ENCODE data around the gene SRL.

SRL gene

DNA sequence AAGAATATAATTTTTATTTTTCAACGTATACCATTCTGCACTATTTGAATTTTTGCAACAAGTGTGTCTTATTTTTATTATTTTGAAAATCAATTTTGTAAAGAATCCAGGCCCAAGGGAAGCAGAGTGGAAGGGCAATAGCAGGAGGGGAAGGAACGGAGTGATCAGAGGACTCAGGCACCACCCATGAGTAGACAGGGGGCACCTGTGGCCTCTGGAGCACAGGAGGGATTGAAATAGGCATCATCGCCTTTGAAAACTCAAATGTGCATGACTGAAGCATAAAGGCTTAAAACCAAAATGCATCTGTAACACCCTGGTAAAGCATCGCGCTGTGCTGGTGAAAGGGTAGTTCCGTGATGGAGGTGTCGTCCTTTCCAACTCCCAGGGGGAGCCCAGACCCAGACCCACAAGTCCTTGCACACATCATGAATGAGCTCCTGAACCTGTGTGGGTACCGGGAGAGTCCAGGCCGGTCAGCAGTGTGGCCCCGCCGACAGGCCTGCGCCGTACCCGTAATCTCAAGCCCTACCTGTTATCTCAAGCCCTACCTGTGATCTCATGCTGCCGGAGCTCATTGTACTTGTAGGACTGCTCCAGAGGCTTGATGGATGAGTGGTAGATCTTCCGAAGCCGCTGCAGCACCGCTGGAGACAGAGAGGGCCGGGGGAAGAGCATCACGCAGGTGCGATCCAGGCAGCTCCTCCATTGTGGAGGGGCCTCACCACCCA, 39.1 kb downstream of the SRL start:
- no peak for DNase-seq (ENCODE audit: low read depth in 1 of 2, low spot score in 1 of 2)

DNA sequence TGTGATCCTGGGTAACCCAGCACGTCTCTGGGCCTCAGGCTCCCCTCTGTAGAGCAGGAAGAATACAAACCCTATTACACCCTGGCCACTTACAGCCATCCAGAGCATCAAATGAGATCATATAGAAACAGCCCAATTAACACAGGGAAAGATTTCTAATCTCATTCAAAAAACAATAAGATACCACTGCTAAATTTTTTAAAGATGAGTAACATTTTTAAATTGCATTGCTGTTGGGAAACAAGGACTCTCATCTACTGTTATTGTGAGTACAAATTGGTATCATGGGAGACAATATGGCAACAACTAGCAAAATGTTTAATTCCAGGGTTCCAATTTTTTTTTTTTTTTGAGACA, 41.1 kb downstream of the SRL start:
- DNase-seq (ENCODE audit: low read depth in 1 of 2, low spot score in 1 of 2): no peak

GRCh38 chr16:4200000-4200780, 41.7 kb downstream of the SRL start:
- DNase-seq (ENCODE audit: low read depth in 1 of 2, low spot score in 1 of 2): no peak

- DNase-seq (ENCODE audit: low read depth in 1 of 2, low spot score in 1 of 2): no peak
These were observed 43.1 kb downstream of the SRL start for GRCh38 chr16:4198816-4199215.

DNA sequence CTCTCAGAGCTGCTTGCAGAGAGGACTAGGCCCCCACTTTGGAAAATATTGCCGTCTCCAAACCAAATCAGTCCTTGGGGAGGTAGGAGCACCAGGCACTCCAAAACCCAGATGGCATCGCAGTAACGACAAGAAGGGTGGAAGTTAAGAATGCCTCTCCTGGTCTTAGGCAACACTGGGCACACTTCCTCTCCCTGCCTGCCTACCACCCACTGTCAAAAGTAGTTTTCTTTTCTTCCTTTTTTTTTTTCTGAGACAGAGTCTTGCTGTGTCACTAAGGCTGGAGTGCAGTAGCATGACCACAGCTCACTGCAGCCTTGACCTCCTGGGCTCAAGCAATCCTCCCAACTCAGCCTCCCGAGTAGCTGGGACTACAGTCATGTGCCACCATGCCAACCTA, 47.2 kb downstream of the SRL start:
- no peak for DNase-seq (ENCODE audit: low read depth in 1 of 2, low spot score in 1 of 2)

- no peak for DNase-seq (ENCODE audit: low read depth in 1 of 2, low spot score in 1 of 2)
These were observed 48.0 kb downstream of the SRL start for GRCh38 chr16:4193920-4194319.

DNA sequence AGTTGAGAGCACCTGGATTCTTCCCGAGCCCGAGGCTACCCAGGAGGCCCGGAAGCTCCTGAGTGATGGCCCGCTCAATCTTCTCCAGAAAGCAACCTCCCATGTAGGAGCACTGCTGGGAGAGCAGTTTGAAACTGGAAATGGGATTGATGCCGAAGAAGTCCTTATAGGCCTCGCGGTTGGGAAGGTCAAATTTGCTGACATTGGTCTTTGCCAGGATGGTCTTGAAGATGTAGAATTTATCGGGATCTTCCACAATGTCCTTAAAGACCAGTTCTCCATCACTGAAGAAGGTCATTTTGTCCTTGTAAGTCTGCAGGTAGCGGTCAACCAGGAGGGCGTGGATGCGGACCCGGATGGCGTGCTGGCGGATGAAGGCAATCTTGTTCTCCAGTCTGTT, 49.7 kb downstream of the SRL start:
- DNase-seq (ENCODE audit: low read depth in 1 of 2, low spot score in 1 of 2): no peak

DNA sequence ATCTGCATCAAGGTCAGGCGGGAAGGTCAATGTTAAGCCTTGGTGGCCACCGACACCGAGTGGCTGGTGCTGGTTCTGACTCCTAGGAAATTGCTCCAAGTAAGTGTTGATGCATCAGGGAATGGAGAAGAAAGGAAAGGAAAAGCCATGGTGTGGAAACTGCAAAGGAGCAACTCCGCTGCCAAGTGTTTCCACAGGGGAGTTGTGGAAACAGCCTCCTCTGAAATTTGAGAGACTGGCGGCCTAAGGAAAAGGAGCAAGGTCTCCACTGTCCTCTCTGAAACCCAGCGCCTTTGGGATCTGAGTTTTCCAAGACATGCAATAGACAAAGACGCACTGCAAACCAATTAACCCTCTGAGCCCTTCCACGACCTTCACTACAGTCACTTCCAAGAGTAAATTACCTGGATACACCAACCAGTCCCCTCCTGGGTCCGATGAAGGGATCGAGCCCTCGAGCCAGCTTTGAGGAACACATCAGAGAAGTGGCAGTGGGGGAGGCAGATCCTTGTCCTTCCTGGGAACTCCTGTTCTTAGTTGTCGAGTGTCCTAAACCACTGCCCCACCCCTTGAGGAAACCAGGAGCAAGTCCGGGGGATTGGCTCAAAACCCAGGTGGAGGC, 51.1 kb downstream of the SRL start:
- DNase-seq (ENCODE audit: low read depth in 1 of 2, low spot score in 1 of 2): no peak

DNA sequence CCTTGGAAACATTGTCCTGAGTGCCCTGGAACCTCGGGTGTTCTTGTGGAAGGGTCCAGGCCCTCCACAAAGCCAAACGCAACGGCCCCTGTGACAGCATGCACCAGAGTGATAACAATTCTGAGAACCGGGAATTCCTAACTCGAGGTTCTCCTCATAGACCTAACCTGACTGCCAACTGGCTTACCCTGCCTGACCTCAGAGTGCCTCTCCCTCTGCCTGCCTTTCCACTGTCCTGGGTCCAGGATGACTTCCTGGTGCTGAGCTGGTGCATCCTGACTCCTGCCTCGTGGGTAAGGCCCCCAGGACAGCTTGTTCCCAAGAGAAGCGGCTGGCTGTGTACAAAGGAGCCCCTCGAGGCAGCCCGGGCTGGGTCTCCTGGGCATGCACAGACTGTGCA, 51.8 kb downstream of the SRL start:
- DNase-seq (ENCODE audit: low read depth in 1 of 2, low spot score in 1 of 2): no peak

DNA sequence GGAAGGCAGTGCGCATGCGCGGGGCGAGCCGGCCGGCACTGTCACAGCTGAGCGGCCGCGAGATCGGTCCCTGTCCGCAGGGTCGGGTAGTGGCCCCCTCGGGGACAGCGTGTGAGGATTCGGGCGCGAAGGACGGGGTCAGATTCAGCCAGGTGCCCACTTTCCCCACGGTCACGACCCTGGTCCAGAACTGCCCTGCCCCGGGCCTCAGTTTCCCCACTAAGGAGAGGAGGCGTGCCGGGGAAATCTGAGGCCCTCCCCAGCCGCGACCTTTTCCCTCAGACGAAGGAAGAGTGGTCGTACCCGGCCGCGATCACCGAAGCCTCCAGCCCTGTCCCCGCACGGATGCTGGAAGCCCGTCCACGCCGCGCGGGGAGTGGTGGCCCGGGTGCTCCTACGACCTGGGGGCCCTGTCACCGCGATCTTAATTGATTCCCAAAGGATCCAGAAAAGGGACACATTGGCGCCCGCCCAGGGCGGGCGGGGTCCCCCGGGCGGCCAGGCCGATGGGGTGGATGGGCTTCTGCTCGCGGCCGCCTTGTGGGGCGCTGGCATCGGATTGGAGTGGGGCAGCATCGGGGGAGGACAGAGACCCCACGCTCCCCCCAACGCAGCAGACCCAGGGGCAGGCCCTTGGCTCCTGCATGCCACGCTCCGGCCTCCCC, 57.7 kb downstream of the SRL start:
- DNase-seq (ENCODE audit: low read depth in 1 of 2, low spot score in 1 of 2): no peak

DNA sequence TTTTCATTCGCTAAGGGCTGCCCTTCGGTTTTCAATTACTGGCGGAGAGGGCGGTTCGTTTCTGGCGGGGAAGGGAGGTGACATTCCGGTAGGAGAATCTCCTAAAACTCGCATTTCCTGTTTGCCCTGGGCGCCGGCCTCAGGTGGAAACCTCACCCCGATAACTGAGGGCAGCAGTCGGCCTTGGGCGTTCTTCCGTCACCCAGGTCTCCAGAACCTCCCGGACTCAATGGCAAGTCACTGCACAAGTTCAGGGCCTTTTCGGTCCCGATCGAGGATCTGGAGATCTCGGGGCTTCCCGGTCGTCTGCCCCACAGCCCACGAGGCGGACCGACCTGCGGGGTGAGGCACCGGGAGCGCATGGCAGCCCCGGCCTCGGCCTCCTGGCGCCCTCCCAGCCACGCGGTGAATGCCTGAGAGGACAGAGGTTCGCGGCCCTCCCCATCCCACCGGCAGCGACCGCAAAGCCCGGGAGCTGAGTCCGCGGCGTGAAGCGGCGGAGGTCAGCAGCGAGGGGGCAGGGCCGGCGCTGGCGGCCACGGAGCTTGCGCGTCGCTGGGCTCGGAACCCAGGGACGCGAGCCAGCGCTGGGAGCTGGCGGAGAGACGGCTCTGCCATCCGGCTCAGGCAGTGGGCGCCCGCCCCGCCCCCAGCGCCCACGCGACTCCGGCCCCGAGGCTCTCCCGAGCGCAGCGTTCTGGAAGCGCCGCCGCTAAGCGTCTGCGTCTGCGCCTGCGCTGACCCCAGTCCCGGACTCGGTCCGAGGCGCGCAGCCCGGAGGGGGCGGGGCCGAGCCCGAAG, 58.4 kb downstream of the SRL start:
- peak; percentile 79 to 86 for DNase-seq (ENCODE audit: low read depth in 1 of 2, low spot score in 1 of 2)

DNA sequence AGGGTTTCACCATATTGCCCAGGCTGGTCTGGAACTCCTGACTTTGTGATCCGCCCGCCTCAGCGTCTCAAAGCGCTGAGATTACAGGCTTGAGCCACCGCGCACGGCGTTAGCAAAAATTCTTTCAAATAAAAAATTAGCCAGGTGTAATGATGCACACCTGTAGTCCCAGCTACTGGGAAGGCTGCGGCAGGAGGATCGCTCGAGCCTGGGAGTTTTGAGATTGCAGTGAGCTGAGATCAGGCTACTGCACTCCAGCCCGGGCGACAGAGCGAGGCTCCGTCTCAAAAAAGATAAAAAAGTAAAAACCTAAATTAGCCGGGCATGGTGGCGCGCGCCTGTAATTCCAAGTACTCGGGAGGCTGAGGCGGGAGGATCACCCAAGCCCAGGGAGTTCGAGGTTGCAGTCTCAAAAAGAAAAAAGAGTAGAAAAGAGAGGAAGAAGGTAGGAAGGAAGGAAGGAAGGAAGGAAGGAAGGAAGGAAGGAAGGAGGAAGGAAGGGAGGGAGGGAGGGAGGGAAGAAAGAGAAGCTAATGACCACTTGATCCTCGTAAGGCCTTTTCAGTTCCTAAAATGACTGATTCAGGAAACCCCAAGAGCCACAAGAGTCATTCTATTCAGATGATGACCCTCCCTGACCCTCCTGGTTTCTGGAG, 59.2 kb downstream of the SRL start:
- DNase-seq (ENCODE audit: low read depth in 1 of 2, low spot score in 1 of 2): no peak

DNA sequence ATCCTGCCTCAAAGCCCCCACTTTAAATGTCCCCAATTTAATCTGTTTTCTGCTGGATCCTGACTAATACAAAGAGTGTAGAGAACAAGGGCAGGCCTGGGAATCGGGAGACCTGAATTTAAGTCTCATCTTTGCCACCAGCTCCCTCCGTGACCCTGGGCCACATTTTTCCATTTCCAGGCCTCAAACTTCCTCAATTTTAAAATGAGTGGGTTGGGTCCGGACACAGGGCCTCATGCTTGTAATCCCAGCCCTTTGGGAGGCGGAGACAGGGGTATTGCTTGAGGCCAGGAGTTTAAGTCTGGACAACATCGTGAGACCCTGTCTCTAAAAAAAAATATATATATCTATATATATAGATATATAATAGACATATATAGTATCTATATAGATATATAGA, 61.4 kb downstream of the SRL start:
- no peak for DNase-seq (ENCODE audit: low read depth in 1 of 2, low spot score in 1 of 2)

DNA sequence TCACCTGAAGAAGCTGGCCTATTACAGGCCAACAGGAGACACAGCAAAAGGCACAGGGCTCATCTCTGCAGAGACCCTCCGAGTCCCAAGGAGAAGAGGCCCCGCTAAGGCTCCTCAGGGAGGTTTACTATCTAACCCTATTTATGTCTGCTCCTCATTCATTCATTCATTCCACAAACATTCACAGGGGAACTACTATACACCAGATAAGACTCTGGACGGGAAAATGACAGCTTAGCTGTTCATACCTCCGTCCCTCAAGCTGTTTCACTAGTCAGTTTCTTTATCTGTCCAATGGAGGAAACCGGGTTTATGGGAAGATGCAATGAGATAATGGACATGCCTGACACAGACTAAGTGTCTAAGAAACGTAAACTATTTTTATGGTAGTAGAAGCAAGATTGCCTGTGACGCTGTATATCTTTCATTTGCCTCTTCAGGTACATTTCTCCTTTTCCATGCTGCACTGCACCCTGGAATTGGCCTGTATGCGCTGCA, 62.1 kb downstream of the SRL start:
- DNase-seq (ENCODE audit: low read depth in 1 of 2, low spot score in 1 of 2): no peak

DNA sequence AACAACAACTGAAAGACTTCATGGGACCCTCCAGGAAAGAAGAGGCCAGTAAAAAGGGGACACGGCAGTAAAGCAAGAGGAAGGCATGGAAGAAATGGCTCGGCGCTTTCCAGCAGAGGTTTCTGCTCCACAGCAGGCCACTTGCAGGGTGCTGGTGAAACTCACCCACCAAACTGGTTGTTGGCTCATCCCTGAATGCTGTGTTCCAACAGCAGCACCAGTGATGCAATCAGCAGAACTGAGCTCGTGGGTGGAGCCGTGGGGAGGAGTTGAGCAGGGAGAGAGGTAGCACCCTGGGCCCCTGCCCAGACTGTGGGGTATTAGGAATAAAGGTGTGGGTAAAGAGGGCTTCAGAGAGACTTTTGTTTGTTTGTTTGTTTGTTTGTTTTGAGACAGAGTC, 62.9 kb downstream of the SRL start:
- no peak for DNase-seq (ENCODE audit: low read depth in 1 of 2, low spot score in 1 of 2)

DNA sequence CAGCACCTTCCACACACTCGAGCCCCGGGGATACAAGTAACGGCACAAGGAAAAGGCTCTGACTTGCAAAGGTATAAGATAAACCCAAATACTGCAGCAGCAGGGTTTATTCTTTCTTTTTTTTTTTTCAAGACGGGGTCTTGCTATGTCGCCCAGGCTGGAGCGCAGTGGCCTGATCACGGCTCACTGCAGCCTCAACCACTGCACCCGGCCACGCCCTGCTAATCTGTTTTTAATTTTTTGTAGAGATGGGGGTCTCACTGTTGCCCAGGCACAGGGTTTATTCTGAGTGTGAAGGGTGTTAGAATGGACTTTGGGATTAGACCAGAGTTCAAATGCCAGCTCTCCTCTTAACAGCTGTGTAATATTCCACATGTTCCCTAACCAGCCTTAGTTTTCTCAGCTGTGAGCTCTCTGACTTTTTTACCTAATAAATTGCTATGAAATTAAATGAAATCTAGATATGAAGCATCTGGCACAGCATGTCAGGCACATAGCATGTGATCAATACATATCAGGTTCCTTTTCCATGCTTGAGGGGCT, 63.3 kb downstream of the SRL start:
- no peak for DNase-seq (ENCODE audit: low read depth in 1 of 2, low spot score in 1 of 2)

- no peak for DNase-seq (ENCODE audit: low read depth in 1 of 2, low spot score in 1 of 2)
These were observed 64.9 kb downstream of the SRL start for GRCh38 chr16:4176906-4177417.

DNA sequence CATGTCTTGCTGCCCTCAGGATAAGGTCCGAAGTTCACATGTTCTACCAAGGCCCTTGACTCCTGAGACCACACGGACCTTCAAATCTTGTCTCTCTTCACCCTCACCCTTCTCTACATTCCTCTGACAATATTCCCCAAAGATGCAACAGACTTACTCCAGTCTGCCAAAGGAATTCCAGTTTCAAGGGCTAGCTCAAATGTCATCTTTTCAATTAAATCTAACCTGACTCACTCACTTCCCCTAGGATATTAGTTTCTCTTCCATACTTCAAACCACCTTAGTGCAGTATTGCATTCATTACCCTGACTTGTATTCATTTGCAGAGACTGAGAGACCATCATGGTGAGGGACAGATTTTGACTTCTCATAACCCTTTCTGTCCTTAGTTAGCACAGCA, 66.0 kb downstream of the SRL start:
- DNase-seq (ENCODE audit: low read depth in 1 of 2, low spot score in 1 of 2): no peak

DNA sequence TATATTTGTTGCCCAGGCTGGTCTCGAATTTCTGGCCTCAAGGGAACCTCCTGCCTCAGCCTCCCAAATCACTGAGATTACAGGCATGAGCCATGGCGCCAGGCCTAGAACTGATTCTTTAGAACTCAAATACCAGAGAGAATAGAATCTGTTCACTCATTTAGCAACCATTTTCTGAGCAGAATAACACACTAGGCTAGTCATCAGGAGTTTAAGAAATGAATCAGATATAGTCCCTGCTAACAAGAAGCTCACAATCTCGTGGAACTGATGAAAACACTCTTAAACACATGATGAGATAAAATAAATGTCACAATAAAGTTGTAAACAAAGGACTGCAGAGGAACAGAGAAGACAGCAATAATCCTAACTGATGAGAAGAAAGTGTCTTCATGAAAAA, 69.8 kb downstream of the SRL start:
- no peak for DNase-seq (ENCODE audit: low read depth in 1 of 2, low spot score in 1 of 2)

DNA sequence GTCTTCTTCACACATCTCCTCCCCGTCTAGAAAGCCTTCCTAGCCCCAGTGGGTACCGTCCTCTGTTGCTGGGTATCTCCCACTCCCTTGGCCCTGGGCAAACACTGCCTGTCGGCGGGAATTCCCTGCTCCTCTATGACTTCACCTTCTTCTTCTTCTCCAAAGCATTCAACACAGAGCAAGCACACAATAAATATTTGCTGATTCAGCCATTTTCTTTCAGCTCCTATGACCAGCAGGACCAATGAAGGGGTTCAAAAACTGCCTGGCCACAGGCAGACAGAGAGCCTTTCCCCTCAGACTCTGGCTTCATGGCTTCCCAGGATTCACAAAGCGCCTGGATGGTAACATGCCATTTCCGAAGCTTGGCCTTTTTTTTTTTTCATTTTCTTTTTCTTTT, 72.5 kb downstream of the SRL start:
- no peak for DNase-seq (ENCODE audit: low read depth in 1 of 2, low spot score in 1 of 2)

All from activated CD4-positive, alpha-beta T cell treated with anti-CD3 and anti-CD28 coated beads, Interleukin-2, amount 50 U/mL, for 24 hours (primary cell).